SU-DHL-6 (cell line): ENCODE measurements around the gene SCRN1.

Experiments used
- H2AFZ ChIP-seq: fragments of 200-600 bp; sonication (generic); 2 replicates; pipeline ENCODE4 v1.6.1; 2014; ENCODE audit warnings: low read depth, mild to moderate bottlenecking, moderate library complexity, mixed read lengths, antibody characterized with exemption, low read length; ENCODE audit not compliant: severe bottlenecking
- H3F3A ChIP-seq: fragments of 200-600 bp; shearing (Covaris generic); 2 replicates; pipeline ENCODE4 v1.6.0; 2016; ENCODE audit warnings: antibody characterized with exemption, mild to moderate bottlenecking; ENCODE audit not compliant: insufficient read depth
- H3K27ac ChIP-seq: fragments of 200-600 bp; sonication (generic); 2 replicates; pipeline ENCODE4 v1.5.1; 2016; ENCODE audit warnings: low read depth, mild to moderate bottlenecking, low read length, moderate library complexity, mixed read lengths
- H3K27me3 ChIP-seq: fragments of 200-600 bp; sonication (generic), shearing (Covaris generic); 2 replicates; pipeline ENCODE4 v1.6.0; 2014; ENCODE audit warnings: mild to moderate bottlenecking, low read length
- H3K36me3 ChIP-seq: fragments of 200-600 bp; sonication (generic); 2 replicates; pipeline ENCODE4 v1.6.1; 2014; ENCODE audit warnings: mild to moderate bottlenecking, low read length, mixed read lengths
- H3K4me2 ChIP-seq: fragments of 300-600, 200-600 bp; shearing (Covaris generic), sonication (generic); 2 replicates; pipeline ENCODE4 v1.6.0; 2014; ENCODE audit warnings: low read length, low read depth, mild to moderate bottlenecking; ENCODE audit not compliant: poor library complexity, severe bottlenecking
- H3K4me3 ChIP-seq: fragments of 200-600 bp; sonication (generic); 2 replicates; pipeline ENCODE4 v1.5.1; 2014; ENCODE audit warnings: antibody characterized with exemption, low read length, mild to moderate bottlenecking, mixed read lengths; ENCODE audit not compliant: insufficient read depth, poor library complexity, severe bottlenecking
- H3K79me2 ChIP-seq: fragments of 200-600 bp; sonication (generic); 2 replicates; pipeline ENCODE4 v1.6.1; 2014; ENCODE audit warnings: mild to moderate bottlenecking, low read length, moderate library complexity; ENCODE audit not compliant: insufficient read depth
- H3K9ac ChIP-seq: fragments of 200-600 bp; sonication (generic); 2 replicates; pipeline ENCODE4 v1.7.0; 2014; ENCODE audit warnings: mild to moderate bottlenecking, low read length
- H3K9me2 ChIP-seq: fragments of 200-600 bp; sonication (generic); replicated peaks from 2 replicates; pipeline ENCODE4 v1.6.1; 2014; ENCODE audit warnings: low read length; ENCODE audit not compliant: insufficient read depth
- H3K9me3 ChIP-seq: fragments of 200-600 bp; sonication (generic); 2 replicates; pipeline ENCODE4 v1.6.1; 2014; ENCODE audit warnings: low read length, mixed read lengths; ENCODE audit not compliant: insufficient read depth
- H4K20me1 ChIP-seq: fragments of 200-600 bp; sonication (generic); 2 replicates; pipeline ENCODE4 v1.6.1; 2014; ENCODE audit warnings: low read depth, mild to moderate bottlenecking, antibody characterized with exemption, low read length, moderate library complexity, mixed read lengths
- CTCF ChIP-seq: fragments of 200-600 bp; sonication (generic); IDR thresholded peaks from one replicate; pipeline ENCODE4 v1.5.1; 2017; ENCODE audit warnings: antibody characterized with exemption, mild to moderate bottlenecking, low read length, moderate library complexity; ENCODE audit not compliant: insufficient read depth, poor library complexity, severe bottlenecking
- EZH2phosphoT487 ChIP-seq: fragments of 200-600 bp; sonication (generic), shearing (Covaris generic); conservative IDR thresholded peaks from 2 replicates; pipeline ENCODE4 v1.6.1; 2018; ENCODE audit warnings: mild to moderate bottlenecking, antibody characterized with exemption, low read length, moderate library complexity, mixed read lengths

Gene SCRN1

GRCh38 chr7:30001998-30002397 is 12.4 kb upstream of the SCRN1 start:
- H4K20me1 ChIP-seq = no peaks in the 10 kb centered on the region
- H3K4me3 ChIP-seq = no peak overlapping the region
- TF ChIP-seq CTCF = no peak
- TF ChIP-seq EZH2phosphoT487 = no peak
- H3F3A ChIP-seq = no peaks in the 10 kb centered on the region
- H2AFZ ChIP-seq = no peak overlapping the region
- no peaks in the 10 kb centered on the region for H3K9me2 ChIP-seq
- no peak overlapping the region for H3K4me2 ChIP-seq
- H3K9me3 ChIP-seq = 0 out of 2 replicates have a peak, but pooled peaks cover under 1% of the 10 kb centered on the region
- no peak overlapping the region for H3K9ac ChIP-seq
- H3K27me3 ChIP-seq = no peaks in the 10 kb centered on the region
- H3K79me2 ChIP-seq = no peaks in the 10 kb centered on the region
- no peaks in the 10 kb centered on the region for H3K36me3 ChIP-seq
- no peak overlapping the region for H3K27ac ChIP-seq

- Histone ChIP-seq H3K9me3 (0 out of 2 replicates have a peak, but pooled peaks cover 8% of the 10 kb centered on the region), H3K79me2 (no peaks in the 10 kb centered on the region), H3K36me3 (no peaks in the 10 kb centered on the region), H3K27ac (no peak overlapping the region), H2AFZ (no peak overlapping the region), H3F3A (no peaks in the 10 kb centered on the region), H3K27me3 (no peaks in the 10 kb centered on the region), H3K9ac (no peak overlapping the region), H3K4me3 (no peak overlapping the region), H3K9me2 (no peaks in the 10 kb centered on the region), H3K4me2 (no peak overlapping the region), H4K20me1 (no peaks in the 10 kb centered on the region)
- TF ChIP-seq CTCF = no peak
- TF ChIP-seq EZH2phosphoT487 = no peak
These were observed 8.9 kb upstream of the SCRN1 start for GRCh38 chr7:29998489-29998888.

- no peaks in the 10 kb centered on the region for H3K79me2 ChIP-seq
- H3K9ac ChIP-seq = no peak overlapping the region
- no peaks in the 10 kb centered on the region for H3K27me3 ChIP-seq
- no peak overlapping the region for H3K4me3 ChIP-seq
- H3K4me2 ChIP-seq = no peak overlapping the region
- H2AFZ ChIP-seq = no peak overlapping the region
- TF ChIP-seq CTCF = no peak
- TF ChIP-seq EZH2phosphoT487 = no peak
- H3K27ac ChIP-seq = no peak overlapping the region
- H3K36me3 ChIP-seq = no peaks in the 10 kb centered on the region
- H3K9me2 ChIP-seq = no peaks in the 10 kb centered on the region
- H4K20me1 ChIP-seq = no peaks in the 10 kb centered on the region
- H3F3A ChIP-seq = no peaks in the 10 kb centered on the region
- 0 out of 2 replicates have a peak, but pooled peaks cover 8% of the 10 kb centered on the region for H3K9me3 ChIP-seq
These were observed 6.7 kb upstream of the SCRN1 start for GRCh38 chr7:29996321-29996720.
